Testis (tissue), 2 donors: ENCODE data around the gene EIF2S2.

ENCODE experiments used
- CTCF ChIP-seq, 3 experiments: fragments of 450-650 bp in 2 of 3; fragments of 200-600 bp in 1 of 3; sonication (generic) in 1 of 3; IDR thresholded peaks; one replicate each; pipeline ENCODE4 v1.5.1; 2016 to 2019; ENCODE audit warnings: antibody characterized with exemption in 3 of 3, mild to moderate bottlenecking in 2 of 3, moderate library complexity in 1 of 3
- POLR2A ChIP-seq: fragments of 450-650 bp; IDR thresholded peaks from one replicate; pipeline ENCODE4 v1.6.1; 2017; ENCODE audit warnings: antibody characterized with exemption, mild to moderate bottlenecking, moderate library complexity

- TF ChIP-seq CTCF (IDR thresholded peaks at IDR 0.05) (no peak), POLR2A (no peak)
Observed at GRCh38 chr20:34100576-34100975, 11.5 kb downstream of the EIF2S2 start.
